ENCODE results near the gene CENPN.

Gene CENPN

GRCh38 chr16:80976946-80977345 lies 30.1 kb upstream of the CENPN start:
- H3K4me3 ChIP-seq (ENCODE audit: low read depth, low read length): no peak overlapping the region
- ChIA-PET POLR2A (no interaction called here), CTCF (interaction anchor here (1.7 kb wide), 1 partner anchor 28 kb away, joined by 7 read pairs; no protein-coding TSS in a partner anchor)
- TF ChIP-seq CTCF (IDR thresholded peaks at IDR 0.05; ENCODE audit: insufficient read depth, low read length, missing control alignments): no peak
- DNase-seq (ENCODE audit: low read depth, low spot score): no peak

GRCh38 chr16:80981103-80981502 lies 25.9 kb upstream of the CENPN start:
- ChIA-PET CTCF (interaction anchor here (1.3 kb wide), 1 partner anchor 9 kb away, joined by 3 read pairs; no protein-coding TSS in a partner anchor), POLR2A (no interaction called here)
- no peak overlapping the region for H3K4me3 ChIP-seq (ENCODE audit: low read depth, low read length)
- no peak for TF ChIP-seq CTCF (IDR thresholded peaks at IDR 0.05; ENCODE audit: insufficient read depth, low read length, missing control alignments)
- no peak for DNase-seq (ENCODE audit: low read depth, low spot score)

GRCh38 chr16:80982646-80983045 lies 24.4 kb upstream of the CENPN start:
- CTCF ChIA-PET: interaction anchor here (1.3 kb wide), 1 partner anchor 8 kb away, joined by 3 read pairs; no protein-coding TSS in a partner anchor
- no peak for DNase-seq (ENCODE audit: low read depth, low spot score)
- POLR2A ChIA-PET: no interaction called here
- no peak for TF ChIP-seq CTCF (IDR thresholded peaks at IDR 0.05; ENCODE audit: insufficient read depth, low read length, missing control alignments)
- H3K4me3 ChIP-seq (ENCODE audit: low read depth, low read length): no peak overlapping the region

GRCh38 chr16:80984124-80984892 lies 22.7 kb upstream of the CENPN start:
- POLR2A ChIA-PET: no interaction called here
- no peak for TF ChIP-seq CTCF (IDR thresholded peaks at IDR 0.05; ENCODE audit: insufficient read depth, low read length, missing control alignments)
- CTCF ChIA-PET: interaction anchor here (1.0 to 1.1 kb wide), 2 partner anchors 10 to 20 kb away, joined by 4 to 5 read pairs; no protein-coding TSS in a partner anchor
- no peak for DNase-seq (ENCODE audit: low read depth, low spot score)
- no peak overlapping the region for H3K4me3 ChIP-seq (ENCODE audit: low read depth, low read length)

- POLR2A ChIA-PET: interaction anchor here (1.0 kb wide), 1 partner anchor 21 kb away, joined by 3 read pairs; the partner anchor contains the start of genes CENPN and CMC2
- TF ChIP-seq CTCF (IDR thresholded peaks at IDR 0.05; ENCODE audit: insufficient read depth, low read length, missing control alignments): no peak
- CTCF ChIA-PET: interaction anchor here (1.5 to 2.2 kb wide), 3 partner anchors 11 to 19 kb away, joined by 4 to 16 read pairs (median 7); no protein-coding TSS in a partner anchor
- no peak for DNase-seq (ENCODE audit: low read depth, low spot score)
- no peak overlapping the region for H3K4me3 ChIP-seq (ENCODE audit: low read depth, low read length)
Measured at GRCh38 chr16:80985611-80986010, 21.4 kb upstream of the CENPN start.

GRCh38 chr16:80986557-80986956 lies 20.5 kb upstream of the CENPN start:
- TF ChIP-seq CTCF (IDR thresholded peaks at IDR 0.05; ENCODE audit: insufficient read depth, low read length, missing control alignments): no peak
- H3K4me3 ChIP-seq (ENCODE audit: low read depth, low read length): no peak overlapping the region
- POLR2A ChIA-PET: no interaction called here
- CTCF ChIA-PET: interaction anchor here (1.5 to 2.2 kb wide), 3 partner anchors 12 to 18 kb away, joined by 4 to 16 read pairs (median 7); no protein-coding TSS in a partner anchor
- DNase-seq (ENCODE audit: low read depth, low spot score): no peak
